Adrenal gland (tissue), 12 donors: Measurements from ENCODE around the gene PGS1. TPM values are rescaled to one million over a fixed set of nuclear protein-coding genes. Genes with fewer than 3 reads are reported as not detected.
A peak's percentile ranks its signal among the peaks of the same experiment; 100 is the strongest.

Experiments used
- DNase-seq, 7 donors: peaks; one replicate each; pipeline ENCODE4 v3.0.0-alpha.2; 2019 to 2020
- H3K27ac ChIP-seq, 5 donors: fragments of 200-600 bp; sonication (generic) in 4 of 5; 1 replicate in 3 of 5; 2 replicates in 2 of 5; pipeline versions ENCODE4 v1.5.1 to v1.8.0; 2016 to 2020; ENCODE audit warnings: mild to moderate bottlenecking in 1 of 5
- H3K27me3 ChIP-seq: fragments of 200-600 bp; 2 replicates; pipeline ENCODE4 v1.8.0; 2021
- H3K36me3 ChIP-seq, 2 donors: fragments of 200-600 bp; replicated peaks in 1 of 2; 1 replicate in 1 of 2; 2 replicates in 1 of 2; pipeline versions ENCODE4 v1.5.1 to v1.8.0; 2018 to 2022
- H3K4me1 ChIP-seq, 2 donors: fragments of 200-600 bp; replicated peaks in 1 of 2; 1 replicate in 1 of 2; 2 replicates in 1 of 2; pipeline versions ENCODE4 v1.5.1 to v1.8.0; 2018 to 2021
- H3K4me3 ChIP-seq, 4 donors: fragments of 200-600 bp; sonication (generic) in 3 of 4; one replicate each; pipeline ENCODE4 v1.5.1; 2016 to 2018
- H3K9me3 ChIP-seq, 3 donors: fragments of 200-600 bp; sonication (generic) in 1 of 3; replicated peaks in 1 of 3; 1 replicate in 2 of 3; 2 replicates in 1 of 3; pipeline versions ENCODE4 v1.5.1 to v1.8.0; 2016 to 2021
- POLR2A ChIP-seq, 2 donors: fragments of 450-650 bp; IDR thresholded peaks; one replicate each; pipeline ENCODE4 v1.6.1; 2017; ENCODE audit warnings: antibody characterized with exemption in 2 of 2, mild to moderate bottlenecking in 2 of 2, moderate library complexity in 1 of 2
- WGBS, 4 donors: extraction: QIAGEN DNeasy Blood & Tissue Kit in 2 of 4; methylation state at CpG; one replicate each; pipeline versions ENCODE4 v1.1.5 to v1.1.7; 2013 to 2017; 5-methylcytosine and 5-hydroxymethylcytosine counted together
- intact Hi-C, 2 donors: fragments of 100-400 bp; cut with DNase I; formaldehyde crosslinking; loops; one replicate each; pipeline versions ENCODE4 v1.14.1 to v1.15.0; 2022 to 2023
- polyA plus RNA-seq, 3 donors: library from polyadenylated mRNA; stranded (reverse); fragments of 200-250 nt in 2 of 3; fragments of 350-450 nt in 1 of 3; fragmentation: Illumina TruSeq in 1 of 3; extraction: RNeasy Lipid Tissue Mini Kit (QIAGEN cat#74804) in 1 of 3; gene quantifications; one replicate each; pipeline ENCODE4 v1.2.3, GENCODE V29; 2013 to 2014
- total RNA-seq, 9 donors: library from RNA; depleted of rRNA in 4 of 9; stranded (reverse); fragments of >200 nt in 4 of 9; fragments of 120-200 nt in 1 of 9; fragmentation: NEBNext Ultra II Directional in 1 of 9; extraction: Animal tissue kit (Norgen Biotek cat#: 25700) in 1 of 9; gene quantifications; one replicate each; pipeline versions ENCODE4 v1.1.0 to v1.2.4, GENCODE V29; 2013 to 2023
- TF ChIP-seq, protein P1 (sequence below), 6 experiments: fragments of 450-650 bp in 4 of 6; fragments of 200-600 bp in 2 of 6; sonication (generic) in 1 of 6; IDR thresholded peaks; 1 replicate in 5 of 6; 2 replicates in 1 of 6; pipeline versions ENCODE4 v1.5.1 to v1.8.0; 2016 to 2021; ENCODE audit warnings: antibody characterized with exemption in 6 of 6, mild to moderate bottlenecking in 2 of 6, moderate library complexity in 1 of 6
- donor health status: healthy with polysubstance abuse.
- donor health status: Bipolar disorder and iron deficiency.
- donor health status: DM: yes; HTN: yes; CAD: no.
- donor health status: DM: no; HTN: no; CAD: no.
- donor health status: DM: no; HTN: no; CAD: no.
- donor health status: DM: yes; HTN: yes; CAD: no.

The PGS1 gene
- total and polyA plus RNA-seq, 12 donors = 11.9 to 64.5 (median 31.0) TPM

GRCh38 chr17:78347453-78347852, 31.0 kb upstream of the PGS1 start:
- H3K4me1 ChIP-seq = peaks cover 19 to 37% of the 10 kb centered on the region in 2 donors

DNA sequence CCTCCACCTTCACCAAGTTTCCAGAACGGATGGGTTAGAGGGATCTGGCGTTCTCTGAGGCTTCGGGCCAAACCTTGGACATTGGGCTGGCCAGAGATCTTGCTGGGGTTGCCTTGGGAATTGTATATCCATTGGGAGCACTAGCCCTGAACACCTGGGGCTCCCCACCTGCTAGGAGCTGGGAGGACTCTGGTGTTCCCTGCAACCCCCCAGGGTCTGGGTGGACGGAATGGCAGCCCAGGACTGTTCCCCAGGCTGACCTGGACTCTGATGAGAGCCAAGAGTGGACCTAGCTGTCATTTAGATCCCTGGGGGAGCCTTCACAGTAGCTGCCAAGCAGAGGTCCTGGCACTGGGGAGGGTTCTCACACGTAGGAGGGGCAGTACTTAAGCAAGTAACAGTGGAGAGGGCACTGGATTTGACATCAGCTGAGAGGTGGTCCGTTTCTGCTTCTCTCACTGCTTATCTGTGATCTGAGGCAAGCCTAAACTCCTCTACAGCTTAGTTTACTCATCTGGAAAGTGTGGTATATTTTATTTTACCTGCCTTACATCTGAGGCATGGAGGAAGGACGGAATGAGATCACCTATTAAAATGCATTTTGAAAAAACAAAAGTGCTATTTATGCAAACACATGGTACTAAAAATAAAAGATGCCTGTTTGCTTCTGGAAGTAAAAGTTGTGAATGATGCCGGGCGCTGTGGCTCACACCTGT, 30.2 kb upstream of the PGS1 start:
- Histone ChIP-seq H3K4me1 (peaks cover 17 to 33% of the 10 kb centered on the region in 2 donors), H3K36me3 (no peaks in the 10 kb centered on the region)
- intact Hi-C loops = no loop called here

More at GRCh38 chr17:78347453-78347852, 31.0 kb upstream of the PGS1 start:
- H3K27me3 ChIP-seq = no peaks in the 10 kb centered on the region
- H3K4me3 ChIP-seq = no peak overlapping the region
- no peak for TF ChIP-seq POLR2A (IDR thresholded peaks at IDR 0.05)
- TF ChIP-seq, protein P1, sequence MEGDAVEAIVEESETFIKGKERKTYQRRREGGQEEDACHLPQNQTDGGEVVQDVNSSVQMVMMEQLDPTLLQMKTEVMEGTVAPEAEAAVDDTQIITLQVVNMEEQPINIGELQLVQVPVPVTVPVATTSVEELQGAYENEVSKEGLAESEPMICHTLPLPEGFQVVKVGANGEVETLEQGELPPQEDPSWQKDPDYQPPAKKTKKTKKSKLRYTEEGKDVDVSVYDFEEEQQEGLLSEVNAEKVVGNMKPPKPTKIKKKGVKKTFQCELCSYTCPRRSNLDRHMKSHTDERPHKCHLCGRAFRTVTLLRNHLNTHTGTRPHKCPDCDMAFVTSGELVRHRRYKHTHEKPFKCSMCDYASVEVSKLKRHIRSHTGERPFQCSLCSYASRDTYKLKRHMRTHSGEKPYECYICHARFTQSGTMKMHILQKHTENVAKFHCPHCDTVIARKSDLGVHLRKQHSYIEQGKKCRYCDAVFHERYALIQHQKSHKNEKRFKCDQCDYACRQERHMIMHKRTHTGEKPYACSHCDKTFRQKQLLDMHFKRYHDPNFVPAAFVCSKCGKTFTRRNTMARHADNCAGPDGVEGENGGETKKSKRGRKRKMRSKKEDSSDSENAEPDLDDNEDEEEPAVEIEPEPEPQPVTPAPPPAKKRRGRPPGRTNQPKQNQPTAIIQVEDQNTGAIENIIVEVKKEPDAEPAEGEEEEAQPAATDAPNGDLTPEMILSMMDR (IDR thresholded peaks at IDR 0.05) = no peak
- WGBS, 4 donors = 78 to 86% (median 83%) methylated on average over 1 to 3 of the region's 3 CpGs
- no peaks in the 10 kb centered on the region for H3K9me3 ChIP-seq
- H3K27ac ChIP-seq = no peak overlapping the region
- no peak for DNase-seq
- H3K36me3 ChIP-seq = no peaks in the 10 kb centered on the region
- intact Hi-C loops = no loop called here

DNA sequence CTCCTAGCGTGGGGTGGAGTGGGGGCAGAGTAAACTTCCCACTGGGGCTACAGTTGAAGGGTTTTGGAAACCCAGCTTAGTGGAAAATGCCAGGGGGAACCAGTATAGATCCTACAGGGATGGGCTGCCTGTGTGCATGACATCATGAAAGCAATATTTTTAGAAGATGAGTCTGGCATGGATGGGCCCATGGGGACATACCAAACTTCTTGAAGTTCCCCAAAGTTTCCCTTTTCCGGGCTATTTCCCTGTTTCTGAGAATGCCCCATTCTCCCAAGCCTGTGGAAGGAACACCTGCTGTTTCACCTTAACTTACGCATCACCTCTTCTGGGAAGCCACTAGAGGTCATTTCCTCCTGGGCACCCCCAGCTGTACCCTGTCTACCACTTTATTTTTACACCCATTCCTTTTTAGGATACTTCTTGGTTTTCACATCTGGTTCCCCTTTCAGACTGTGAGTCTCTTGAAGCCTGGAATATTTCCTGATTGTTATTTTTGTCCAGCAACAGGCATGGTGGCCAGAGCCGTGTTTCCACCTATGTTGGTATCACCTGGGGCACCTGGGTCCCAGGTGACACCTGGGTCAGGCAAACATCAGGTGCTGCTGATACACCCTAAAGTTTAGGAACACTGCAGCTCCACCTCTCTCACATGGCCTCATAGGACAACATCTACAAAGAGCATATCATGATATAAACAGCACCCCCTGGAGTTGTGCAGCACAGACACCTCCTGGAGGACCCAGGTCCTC, 28.4 kb upstream of the PGS1 start:
- Histone ChIP-seq H3K27me3 (no peaks in the 10 kb centered on the region), H3K4me1 (peaks cover 16 to 37% of the 10 kb centered on the region in 2 donors), H3K36me3 (no peaks in the 10 kb centered on the region), H3K4me3 (no peak overlapping the region), H3K9me3 (no peaks in the 10 kb centered on the region), H3K27ac (peak overlapping the region in 1 of 5 donors; percentile 25)
- TF ChIP-seq POLR2A (IDR thresholded peaks at IDR 0.05) = no peak
- TF ChIP-seq, protein P1 (IDR thresholded peaks at IDR 0.05) = no peak
- DNase-seq = no peak
- intact Hi-C loops = no loop called here
- WGBS, 4 donors = 68 to 80% (median 72%) methylated on average over 4 of the region's 4 CpGs

More for the DNA sequence above, 30.2 kb upstream of the PGS1 start:
- no peak for TF ChIP-seq POLR2A (IDR thresholded peaks at IDR 0.05)
- TF ChIP-seq, protein P1 (IDR thresholded peaks at IDR 0.05) = no peak
- 67 to 86% (median 80%) methylated on average over 8 to 9 of the region's 9 CpGs for WGBS, 4 donors
- Histone ChIP-seq H3K9me3 (no peaks in the 10 kb centered on the region), H3K27me3 (no peaks in the 10 kb centered on the region), H3K4me3 (no peak overlapping the region), H3K27ac (no peak overlapping the region)
- DNase-seq = no peak

DNA sequence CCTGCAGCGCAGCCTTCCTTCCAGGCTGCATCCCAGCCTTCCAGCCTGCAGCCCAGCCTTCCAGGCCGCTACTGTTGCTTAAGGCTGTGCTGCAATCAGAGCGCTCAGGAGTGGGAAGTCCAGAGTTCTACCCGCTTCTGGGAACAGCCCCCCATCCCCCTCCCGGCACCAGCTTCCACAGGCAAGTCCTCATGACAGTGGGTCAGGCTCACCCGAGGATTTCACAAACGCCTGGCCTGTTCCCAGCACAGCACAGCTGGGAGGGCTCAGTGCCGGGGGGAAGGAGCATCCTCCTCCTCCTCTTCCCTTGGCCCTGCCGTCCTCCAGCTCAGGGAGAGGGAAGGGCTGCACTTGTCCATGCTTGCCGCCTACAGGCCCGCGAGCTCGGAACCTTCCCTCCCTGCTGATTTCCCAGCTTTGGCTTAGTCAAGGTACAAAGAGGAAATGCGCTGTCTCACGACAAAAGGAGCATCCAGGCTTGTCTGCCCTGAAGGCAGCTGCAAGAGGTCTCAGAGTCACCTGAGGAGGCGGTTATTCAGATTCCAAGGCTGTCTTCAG, 26.9 kb upstream of the PGS1 start:
- peak; percentile 82 to 99 (median 96) for DNase-seq
- Histone ChIP-seq H3K27ac (peak overlapping the region; percentile 5 to 98 (median 60)), H3K9me3 (no peaks in the 10 kb centered on the region), H3K4me1 (peaks cover 20 to 47% of the 10 kb centered on the region in 2 donors), H3K4me3 (no peak overlapping the region), H3K27me3 (no peaks in the 10 kb centered on the region), H3K36me3 (no peaks in the 10 kb centered on the region)
- intact Hi-C loops = no loop called here
- TF ChIP-seq POLR2A (IDR thresholded peaks at IDR 0.05) = peak in 1 of 2 donors; percentile 23
- TF ChIP-seq, protein P1 (IDR thresholded peaks at IDR 0.05) = peak in 2 of 6 experiments; percentile 6 to 9
- 35 to 51% (median 45%) methylated on average over 2 to 16 of the region's 16 CpGs for WGBS, 4 donors
